ENCODE data around the gene MORC4.

GRCh38 chrX:107000013-107000515 lies at the start of gene MORC4:
- no peak for TF ChIP-seq CTCF (IDR thresholded peaks at IDR 0.05; ENCODE audit: low read depth, low read length)
- TF ChIP-seq POLR2A (IDR thresholded peaks at IDR 0.05; ENCODE audit: extremely low read depth, insufficient read length): no peak

Data from NB4 (cell line).